Smooth muscle cell (in vitro differentiated cells): ENCODE results near the gene IHH. TPM values are rescaled to one million over a fixed set of nuclear protein-coding genes. Genes with fewer than 3 reads are reported as not detected.

Experiments used
- DNase-seq: peaks from one replicate; lab custom pipeline; 2025; ENCODE audit not compliant: unreplicated experiment; lab: John Stamatoyannopoulos, UW
- H2AFZ ChIP-seq: fragments of 200-600 bp; sonication (generic); 2 replicates; pipeline ENCODE4 v1.6.0; 2016; ENCODE audit warnings: antibody characterized with exemption, low read depth, mild to moderate bottlenecking
- H3F3A ChIP-seq: fragments of 200-600 bp; sonication (generic); 2 replicates; pipeline ENCODE4 v1.6.0; 2017; ENCODE audit warnings: antibody characterized with exemption, low read depth
- H3K27ac ChIP-seq: fragments of 200-600 bp; sonication (generic); 2 replicates; pipeline ENCODE4 v1.5.1; 2016; ENCODE audit warnings: low read depth, mild to moderate bottlenecking
- H3K27me3 ChIP-seq: fragments of 200-600 bp; sonication (generic); 2 replicates; pipeline ENCODE4 v1.6.1; 2016; ENCODE audit warnings: low read depth, mild to moderate bottlenecking
- H3K36me3 ChIP-seq: fragments of 200-600 bp; sonication (generic); 2 replicates; pipeline ENCODE4 v1.5.1; 2016; ENCODE audit warnings: low read depth
- H3K4me1 ChIP-seq: fragments of 200-600 bp; sonication (generic); 2 replicates; pipeline ENCODE4 v1.5.1; 2016; ENCODE audit warnings: low read depth
- H3K4me2 ChIP-seq: fragments of 200-600 bp; sonication (generic); 2 replicates; pipeline ENCODE4 v1.6.0; 2016; ENCODE audit warnings: mild to moderate bottlenecking
- H3K4me3 ChIP-seq: fragments of 200-600 bp; sonication (generic); 2 replicates; pipeline ENCODE4 v1.5.1; 2016; ENCODE audit warnings: mild to moderate bottlenecking
- H3K79me2 ChIP-seq: fragments of 200-600 bp; sonication (generic); 2 replicates; pipeline ENCODE4 v1.6.0; 2016; ENCODE audit warnings: low read depth, mild to moderate bottlenecking
- H3K9ac ChIP-seq: fragments of 200-600 bp; sonication (generic); 2 replicates; pipeline ENCODE4 v1.6.0; 2016; ENCODE audit warnings: low read depth
- H3K9me3 ChIP-seq: fragments of 200-600 bp; sonication (generic); replicated peaks from 2 replicates; pipeline ENCODE4 v1.5.1; 2016; ENCODE audit warnings: low read depth
- H4K20me1 ChIP-seq: fragments of 200-600 bp; sonication (generic); 2 replicates; pipeline ENCODE4 v1.6.0; 2016; ENCODE audit warnings: low read depth
- WGBS: methylation state at CpG from one replicate; pipeline ENCODE4 v1.1.7; 2016; ENCODE audit warnings: low lambda C conversion rate; 5-methylcytosine and 5-hydroxymethylcytosine counted together
- polyA plus RNA-seq: library from polyadenylated mRNA; unstranded; fragments of >200 nt; fragmentation: Nextera tagmentation; extraction: Ambion mirVana; gene quantifications from 2 replicates; pipeline ENCODE4 v1.2.1, GENCODE V29; 2016
- total RNA-seq: library from RNA; depleted of rRNA; stranded (reverse); fragments of >200 nt; gene quantifications from 2 replicates; pipeline ENCODE4 v1.2.3, GENCODE V29; 2014
- TF ChIP-seq, protein P1 (sequence below): fragments of 200-600 bp; sonication (generic); IDR thresholded peaks from 2 replicates; pipeline ENCODE4 v1.5.1; 2017; ENCODE audit warnings: borderline replicate concordance, mild to moderate bottlenecking, antibody characterized with exemption; ENCODE audit not compliant: insufficient read depth, poor library complexity, severe bottlenecking

The IHH gene
- total and polyA plus RNA-seq, 2 experiments from 2014 or later, result 0.09 TPM; not detected in 1

- Histone ChIP-seq H3F3A (no peaks in the 10 kb centered on the region), H3K79me2 (no peaks in the 10 kb centered on the region), H4K20me1 (no peaks in the 10 kb centered on the region), H3K9me3 (no peaks in the 10 kb centered on the region), H3K9ac (no peak overlapping the region), H3K4me2 (no peak overlapping the region), H3K27ac (no peak overlapping the region), H3K27me3 (peaks cover 14% of the 10 kb centered on the region), H3K4me3 (no peak overlapping the region), H3K36me3 (no peaks in the 10 kb centered on the region), H3K4me1 (no peaks in the 10 kb centered on the region), H2AFZ (no peak overlapping the region)
- 89% methylated on average over 18 of the region's 18 CpGs for WGBS
- TF ChIP-seq, protein P1, sequence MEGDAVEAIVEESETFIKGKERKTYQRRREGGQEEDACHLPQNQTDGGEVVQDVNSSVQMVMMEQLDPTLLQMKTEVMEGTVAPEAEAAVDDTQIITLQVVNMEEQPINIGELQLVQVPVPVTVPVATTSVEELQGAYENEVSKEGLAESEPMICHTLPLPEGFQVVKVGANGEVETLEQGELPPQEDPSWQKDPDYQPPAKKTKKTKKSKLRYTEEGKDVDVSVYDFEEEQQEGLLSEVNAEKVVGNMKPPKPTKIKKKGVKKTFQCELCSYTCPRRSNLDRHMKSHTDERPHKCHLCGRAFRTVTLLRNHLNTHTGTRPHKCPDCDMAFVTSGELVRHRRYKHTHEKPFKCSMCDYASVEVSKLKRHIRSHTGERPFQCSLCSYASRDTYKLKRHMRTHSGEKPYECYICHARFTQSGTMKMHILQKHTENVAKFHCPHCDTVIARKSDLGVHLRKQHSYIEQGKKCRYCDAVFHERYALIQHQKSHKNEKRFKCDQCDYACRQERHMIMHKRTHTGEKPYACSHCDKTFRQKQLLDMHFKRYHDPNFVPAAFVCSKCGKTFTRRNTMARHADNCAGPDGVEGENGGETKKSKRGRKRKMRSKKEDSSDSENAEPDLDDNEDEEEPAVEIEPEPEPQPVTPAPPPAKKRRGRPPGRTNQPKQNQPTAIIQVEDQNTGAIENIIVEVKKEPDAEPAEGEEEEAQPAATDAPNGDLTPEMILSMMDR, result no peak
- DNase-seq, result no peak
These were observed 34.8 kb downstream of the IHH start for GRCh38 chr2:219025637-219026585.

DNA sequence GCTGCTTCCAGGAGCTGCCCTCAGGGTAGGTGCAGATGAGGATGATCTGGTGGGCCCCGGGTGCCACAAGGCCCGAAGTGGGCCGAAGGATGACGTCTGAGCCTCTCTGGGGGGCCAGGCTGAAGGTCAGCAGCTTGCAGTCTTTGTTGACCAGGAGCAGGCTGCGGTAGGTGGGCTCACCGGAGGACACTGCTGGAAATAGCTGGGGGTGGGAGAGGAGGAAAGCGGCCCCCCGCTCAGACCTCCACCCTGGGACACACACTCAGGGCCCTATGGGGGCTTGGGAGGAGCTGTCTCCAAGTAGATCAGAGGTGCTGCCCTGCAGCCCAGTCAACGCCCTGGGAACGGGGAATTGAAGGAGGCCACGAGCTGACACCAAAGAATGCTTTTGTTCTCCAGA is 36.7 kb downstream of the IHH start:
- Histone ChIP-seq H3K9me3 (no peaks in the 10 kb centered on the region), H2AFZ (no peak overlapping the region), H3K27ac (no peak overlapping the region), H3K4me3 (no peak overlapping the region), H3K27me3 (peaks cover 31% of the 10 kb centered on the region), H3F3A (no peaks in the 10 kb centered on the region), H3K4me2 (no peak overlapping the region), H3K36me3 (no peaks in the 10 kb centered on the region), H3K9ac (no peak overlapping the region), H3K79me2 (no peaks in the 10 kb centered on the region), H3K4me1 (no peaks in the 10 kb centered on the region), H4K20me1 (no peaks in the 10 kb centered on the region)
- TF ChIP-seq, protein P1, result no peak
- no peak for DNase-seq
- WGBS, result 74% methylated on average over 11 of the region's 11 CpGs

DNA sequence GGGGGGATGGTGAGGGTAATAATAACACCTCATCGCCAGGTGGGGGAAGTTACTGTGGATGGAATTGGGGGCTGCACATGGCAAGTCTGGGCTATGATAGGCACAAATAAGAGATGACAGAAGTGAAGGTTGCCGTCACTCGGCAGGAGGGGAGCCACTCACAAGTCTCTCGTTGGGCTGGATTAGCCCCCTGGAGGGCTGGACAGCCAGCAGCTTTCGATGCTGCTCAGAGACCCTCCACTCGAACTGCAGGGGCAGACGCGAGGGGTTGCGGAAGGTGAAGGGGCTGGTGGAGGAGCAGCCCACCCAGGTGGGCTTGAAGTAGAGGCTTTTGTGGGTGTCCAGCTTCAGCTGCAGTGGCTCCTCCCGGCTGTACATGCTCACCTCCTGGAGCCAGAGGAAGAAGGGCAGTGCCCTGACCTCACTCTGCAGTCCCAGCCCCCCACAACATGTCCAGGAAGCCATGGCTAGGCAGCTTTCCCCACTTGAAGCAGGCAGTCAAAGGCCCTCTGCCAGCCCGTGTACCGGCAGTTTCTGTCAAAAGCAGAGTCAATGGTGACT is 37.6 kb downstream of the IHH start:
- H3K4me3 ChIP-seq, result no peak overlapping the region

More for the DNA sequence above, 37.6 kb downstream of the IHH start:
- H3K27me3 ChIP-seq, result peaks cover 31% of the 10 kb centered on the region
- DNase-seq, result no peak
- WGBS, result 89% methylated on average over 12 of the region's 12 CpGs
- no peaks in the 10 kb centered on the region for H3K79me2 ChIP-seq
- H3K4me2 ChIP-seq, result no peak overlapping the region
- TF ChIP-seq, protein P1, result no peak
- H2AFZ ChIP-seq, result no peak overlapping the region
- no peaks in the 10 kb centered on the region for H3K36me3 ChIP-seq
- H4K20me1 ChIP-seq, result no peaks in the 10 kb centered on the region
- H3F3A ChIP-seq, result no peaks in the 10 kb centered on the region
- H3K9ac ChIP-seq, result no peak overlapping the region
- H3K9me3 ChIP-seq, result no peaks in the 10 kb centered on the region
- no peaks in the 10 kb centered on the region for H3K4me1 ChIP-seq
- H3K27ac ChIP-seq, result no peak overlapping the region
